ENCODE measurements around the gene RNF212.
"Not testable (repeated sequence)": the region's sequence is repeated elsewhere in the genome, so short reads cannot be mapped to it uniquely, and the experiment has no call there.

RNF212 gene

DNA sequence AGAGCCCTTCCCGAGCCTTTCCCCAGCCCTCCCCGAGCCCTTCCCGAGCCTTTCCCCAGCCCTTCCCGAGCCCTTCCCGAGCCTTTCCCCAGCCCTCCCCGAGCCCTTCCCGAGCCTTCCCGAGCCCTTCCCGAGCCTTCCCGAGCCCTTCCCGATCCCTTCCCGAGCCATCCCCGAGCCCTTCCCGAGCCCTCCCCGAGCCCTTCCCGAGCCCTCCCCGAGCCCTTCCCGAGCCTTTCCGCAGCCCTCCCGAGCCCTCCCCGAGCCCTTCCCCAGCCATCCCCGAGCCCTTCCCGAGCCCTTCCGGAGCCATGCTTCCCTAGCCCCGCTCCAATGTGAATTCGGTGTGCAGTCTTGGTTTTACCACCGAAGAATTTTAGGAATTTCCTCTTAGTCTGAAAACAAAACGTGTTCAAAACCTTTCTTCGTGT, 66.8 kb downstream of the RNF212 start:
- whole genome bisulfite sequencing (ENCODE audit: extremely low coverage, insufficient coverage, low lambda C conversion rate), result no CpG with 5 or more reads among the region's 29 CpGs
- H2BK15ac ChIP-seq (replicated peaks; ENCODE audit: low read depth); H2BK120ac ChIP-seq (ENCODE audit: low read depth, low read length); H4K8ac ChIP-seq (ENCODE audit: low read depth, low read length); H3K4me3 ChIP-seq (ENCODE audit: low read length); H2AK5ac ChIP-seq (ENCODE audit: low read length); H4K5ac ChIP-seq (ENCODE audit: low read length); H3K36me3 ChIP-seq (ENCODE audit: control insufficient read depth, insufficient read depth, low read length); H3K27me3 ChIP-seq (ENCODE audit: insufficient read depth, low read length, poor library complexity); H3K4me2 ChIP-seq (ENCODE audit: low read length); H3K79me2 ChIP-seq (ENCODE audit: control insufficient read depth, insufficient read depth, low read length); H3K4me1 ChIP-seq (ENCODE audit: control insufficient read depth, low read depth, low read length); H2BK5ac ChIP-seq (ENCODE audit: low read length); H3K4ac ChIP-seq (ENCODE audit: low read depth, low read length); H3K23ac ChIP-seq (ENCODE audit: low read length); H3K9ac ChIP-seq (ENCODE audit: low read length); H3K18ac ChIP-seq (ENCODE audit: low read length); H3K27ac ChIP-seq (ENCODE audit: low read depth, low read length); H3K79me1 ChIP-seq (ENCODE audit: low read length): not testable (repeated sequence)
- H3K56ac ChIP-seq (ENCODE audit: low read length), result peak overlapping the region; percentile 60
- peak; percentile 84 for DNase-seq

GRCh38 chr4:1045595-1046201, 67.7 kb downstream of the RNF212 start:
- Histone ChIP-seq H3K56ac (ENCODE audit: low read length) (no peak overlapping the region), H3K79me2 (ENCODE audit: control insufficient read depth, insufficient read depth, low read length) (no peaks in the 10 kb centered on the region), H2BK15ac (replicated peaks; ENCODE audit: low read depth) (no peak overlapping the region), H2AK5ac (ENCODE audit: low read length) (no peak overlapping the region), H3K4me3 (ENCODE audit: low read length) (no peak overlapping the region), H3K4me2 (ENCODE audit: low read length) (no peak overlapping the region), H3K4ac (ENCODE audit: low read depth, low read length) (no peak overlapping the region), H3K9ac (ENCODE audit: low read length) (no peak overlapping the region), H3K18ac (ENCODE audit: low read length) (no peak overlapping the region), H3K4me1 (ENCODE audit: control insufficient read depth, low read depth, low read length) (peaks cover 5% of the 10 kb centered on the region), H3K27ac (ENCODE audit: low read depth, low read length) (no peak overlapping the region), H2BK120ac (ENCODE audit: low read depth, low read length) (no peak overlapping the region), H4K8ac (ENCODE audit: low read depth, low read length) (no peak overlapping the region), H3K36me3 (ENCODE audit: control insufficient read depth, insufficient read depth, low read length) (no peaks in the 10 kb centered on the region), H4K5ac (ENCODE audit: low read length) (no peak overlapping the region), H2BK5ac (ENCODE audit: low read length) (no peak overlapping the region), H3K79me1 (ENCODE audit: low read length) (no peaks in the 10 kb centered on the region), H3K27me3 (ENCODE audit: insufficient read depth, low read length, poor library complexity) (no peaks in the 10 kb centered on the region), H3K23ac (ENCODE audit: low read length) (no peak overlapping the region)
- DNase-seq, result no peak
- WGBS (ENCODE audit: extremely low coverage, insufficient coverage, low lambda C conversion rate), result no CpG with 5 or more reads among the region's 36 CpGs

DNA sequence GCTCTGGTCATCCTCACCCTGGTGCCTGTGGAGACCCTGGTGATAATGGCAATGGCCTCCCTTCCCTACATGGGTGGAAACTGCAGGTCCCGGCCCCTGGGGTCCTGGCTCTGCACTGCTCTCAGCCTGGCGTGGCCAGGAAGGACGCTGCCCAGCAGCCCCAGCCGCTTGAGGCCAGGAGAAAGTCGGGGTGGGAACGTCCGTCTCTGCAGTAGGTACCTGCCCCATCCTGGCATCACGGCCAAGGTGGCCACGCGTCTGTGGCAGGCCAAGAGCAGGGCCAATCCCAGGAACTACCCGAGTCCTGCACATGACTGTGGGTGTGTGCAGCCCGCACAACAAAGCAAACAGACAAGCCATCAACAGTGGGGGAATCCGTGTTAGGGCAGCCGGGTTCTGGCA, 68.2 kb downstream of the RNF212 start:
- Histone ChIP-seq H2AK5ac (ENCODE audit: low read length) (no peak overlapping the region), H3K79me2 (ENCODE audit: control insufficient read depth, insufficient read depth, low read length) (no peaks in the 10 kb centered on the region), H2BK15ac (replicated peaks; ENCODE audit: low read depth) (no peak overlapping the region), H3K4me1 (ENCODE audit: control insufficient read depth, low read depth, low read length) (peaks cover 5% of the 10 kb centered on the region), H3K79me1 (ENCODE audit: low read length) (no peaks in the 10 kb centered on the region), H4K8ac (ENCODE audit: low read depth, low read length) (no peak overlapping the region), H3K27me3 (ENCODE audit: insufficient read depth, low read length, poor library complexity) (no peaks in the 10 kb centered on the region), H3K4ac (ENCODE audit: low read depth, low read length) (no peak overlapping the region), H3K27ac (ENCODE audit: low read depth, low read length) (no peak overlapping the region), H2BK5ac (ENCODE audit: low read length) (no peak overlapping the region), H2BK120ac (ENCODE audit: low read depth, low read length) (no peak overlapping the region), H3K9ac (ENCODE audit: low read length) (no peak overlapping the region), H3K23ac (ENCODE audit: low read length) (no peak overlapping the region), H3K18ac (ENCODE audit: low read length) (no peak overlapping the region), H4K5ac (ENCODE audit: low read length) (no peak overlapping the region), H3K4me3 (ENCODE audit: low read length) (no peak overlapping the region), H3K56ac (ENCODE audit: low read length) (peak overlapping the region; percentile 22), H3K4me2 (ENCODE audit: low read length) (no peak overlapping the region), H3K36me3 (ENCODE audit: control insufficient read depth, insufficient read depth, low read length) (no peaks in the 10 kb centered on the region)
- WGBS (ENCODE audit: extremely low coverage, insufficient coverage, low lambda C conversion rate), result no CpG with 5 or more reads among the region's 14 CpGs
- no peak for DNase-seq

GRCh38 chr4:1044469-1045192, 68.7 kb downstream of the RNF212 start:
- H3K79me2 ChIP-seq (ENCODE audit: control insufficient read depth, insufficient read depth, low read length), result no peaks in the 10 kb centered on the region
- H3K56ac ChIP-seq (ENCODE audit: low read length), result peak overlapping the region; percentile 86
- peaks cover 5% of the 10 kb centered on the region for H3K4me1 ChIP-seq (ENCODE audit: control insufficient read depth, low read depth, low read length)
- H3K36me3 ChIP-seq (ENCODE audit: control insufficient read depth, insufficient read depth, low read length), result no peaks in the 10 kb centered on the region
- peak overlapping the region; percentile 17 for H3K23ac ChIP-seq (ENCODE audit: low read length)
- H3K27ac ChIP-seq (ENCODE audit: low read depth, low read length), result no peak overlapping the region
- peak overlapping the region; percentile 86 for H3K4ac ChIP-seq (ENCODE audit: low read depth, low read length)
- H4K5ac ChIP-seq (ENCODE audit: low read length), result no peak overlapping the region
- peak overlapping the region; percentile 70 for H3K18ac ChIP-seq (ENCODE audit: low read length)
- H3K4me2 ChIP-seq (ENCODE audit: low read length), result no peak overlapping the region
- H2BK5ac ChIP-seq (ENCODE audit: low read length), result peak overlapping the region; percentile 35
- peak overlapping the region; percentile 38 for H2BK120ac ChIP-seq (ENCODE audit: low read depth, low read length)
- H3K4me3 ChIP-seq (ENCODE audit: low read length), result no peak overlapping the region
- H2BK15ac ChIP-seq (replicated peaks; ENCODE audit: low read depth), result no peak overlapping the region
- H3K9ac ChIP-seq (ENCODE audit: low read length), result peak overlapping the region; percentile 3
- no CpG with 5 or more reads among the region's 12 CpGs for WGBS (ENCODE audit: extremely low coverage, insufficient coverage, low lambda C conversion rate)
- H3K79me1 ChIP-seq (ENCODE audit: low read length), result no peaks in the 10 kb centered on the region
- H4K8ac ChIP-seq (ENCODE audit: low read depth, low read length), result no peak overlapping the region
- H2AK5ac ChIP-seq (ENCODE audit: low read length), result no peak overlapping the region
- DNase-seq, result no peak
- no peaks in the 10 kb centered on the region for H3K27me3 ChIP-seq (ENCODE audit: insufficient read depth, low read length, poor library complexity)

DNA sequence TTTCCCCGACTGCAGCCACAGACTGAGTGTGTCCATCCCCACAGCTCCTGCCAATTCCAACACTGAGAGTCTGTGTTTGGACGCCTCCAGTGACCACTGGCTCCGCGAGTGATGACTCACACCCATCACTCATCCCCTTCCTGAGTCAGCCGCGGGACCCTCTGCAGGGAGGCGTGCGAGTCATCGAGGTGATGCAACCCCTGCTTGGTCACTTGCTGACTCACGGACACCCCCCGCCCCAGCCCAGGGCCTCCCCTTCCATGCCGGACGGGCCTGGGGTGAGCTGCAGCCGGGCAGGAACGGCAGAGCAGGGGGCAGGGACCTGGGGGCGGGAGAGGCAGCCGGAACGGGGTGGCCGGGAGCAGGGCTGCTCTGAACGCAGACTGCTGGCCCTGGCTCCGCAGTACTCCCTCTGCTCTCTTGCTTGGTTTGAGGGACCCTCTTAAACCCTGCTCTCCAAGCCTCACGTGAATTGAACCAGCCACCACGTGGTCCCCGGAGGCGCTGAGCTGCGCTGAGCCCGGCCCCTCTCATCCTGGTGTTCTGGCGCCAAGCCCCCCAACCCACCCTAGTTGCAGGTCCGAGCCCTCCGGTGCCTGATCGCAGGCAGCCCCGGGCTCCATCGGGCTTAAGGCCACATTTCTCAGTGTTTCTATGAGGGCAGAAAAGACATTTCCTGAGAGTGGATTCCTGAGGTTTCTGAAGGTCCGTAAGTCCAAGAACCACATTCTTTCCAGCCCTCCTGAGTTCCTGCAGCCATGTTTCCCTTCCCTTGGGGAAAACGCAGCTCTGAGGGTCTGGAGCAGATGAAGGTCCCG, 69.5 kb downstream of the RNF212 start:
- no peak overlapping the region for H2AK5ac ChIP-seq (ENCODE audit: low read length)
- H3K56ac ChIP-seq (ENCODE audit: low read length), result peak overlapping the region; percentile 86
- H4K8ac ChIP-seq (ENCODE audit: low read depth, low read length), result no peak overlapping the region
- H3K27me3 ChIP-seq (ENCODE audit: insufficient read depth, low read length, poor library complexity), result no peaks in the 10 kb centered on the region
- peak overlapping the region; percentile 17 for H3K23ac ChIP-seq (ENCODE audit: low read length)
- H4K5ac ChIP-seq (ENCODE audit: low read length), result no peak overlapping the region
- peak; percentile 97 for DNase-seq
- no peak overlapping the region for H3K4me2 ChIP-seq (ENCODE audit: low read length)
- no peak overlapping the region for H3K4me3 ChIP-seq (ENCODE audit: low read length)
- no peaks in the 10 kb centered on the region for H3K36me3 ChIP-seq (ENCODE audit: control insufficient read depth, insufficient read depth, low read length)
- H3K27ac ChIP-seq (ENCODE audit: low read depth, low read length), result no peak overlapping the region
- peak overlapping the region; percentile 86 for H3K4ac ChIP-seq (ENCODE audit: low read depth, low read length)
- peaks cover 5% of the 10 kb centered on the region for H3K4me1 ChIP-seq (ENCODE audit: control insufficient read depth, low read depth, low read length)
- peak overlapping the region; percentile 3 for H3K9ac ChIP-seq (ENCODE audit: low read length)
- H3K79me2 ChIP-seq (ENCODE audit: control insufficient read depth, insufficient read depth, low read length), result no peaks in the 10 kb centered on the region
- no CpG with 5 or more reads among the region's 36 CpGs for WGBS (ENCODE audit: extremely low coverage, insufficient coverage, low lambda C conversion rate)
- peak overlapping the region; percentile 38 for H2BK120ac ChIP-seq (ENCODE audit: low read depth, low read length)
- H3K18ac ChIP-seq (ENCODE audit: low read length), result peak overlapping the region; percentile 70
- peak overlapping the region; percentile 35 for H2BK5ac ChIP-seq (ENCODE audit: low read length)
- no peaks in the 10 kb centered on the region for H3K79me1 ChIP-seq (ENCODE audit: low read length)
- H2BK15ac ChIP-seq (replicated peaks; ENCODE audit: low read depth), result no peak overlapping the region

Measured in mesendoderm (in vitro differentiated cells).